Nephron progenitor cell (in vitro differentiated cells): ENCODE data around the gene ICOS.

Experiments used
- DNase-seq: peaks from one replicate; pipeline ENCODE4 v3.0.0; 2021
- H3K27ac Mint-ChIP-seq: 2 replicates; pipeline ENCODE4 v1.8.0; 2021; ENCODE audit warnings: mild to moderate bottlenecking, moderate library complexity, mixed read lengths
- H3K27me3 Mint-ChIP-seq: 2 replicates; pipeline ENCODE4 v1.8.0; 2021; ENCODE audit warnings: mild to moderate bottlenecking, low read depth, mixed read lengths; ENCODE audit not compliant: poor library complexity
- H3K36me3 Mint-ChIP-seq: 2 replicates; pipeline ENCODE4 v1.8.0; 2021; ENCODE audit warnings: low read depth, mixed read lengths
- H3K4me1 Mint-ChIP-seq: 2 replicates; pipeline ENCODE4 v1.8.0; 2021; ENCODE audit warnings: mixed read lengths
- H3K4me3 Mint-ChIP-seq: 2 replicates; pipeline ENCODE4 v1.8.0; 2021; ENCODE audit warnings: mild to moderate bottlenecking, moderate library complexity, mixed read lengths
- H3K9me3 Mint-ChIP-seq: 2 replicates; pipeline ENCODE4 v1.8.0; 2021; ENCODE audit warnings: mild to moderate bottlenecking, moderate library complexity, mixed read lengths
- CTCF ChIP-seq: fragments of 200-600 bp; sonication (generic); IDR thresholded peaks from 2 replicates; pipeline ENCODE4 v1.5.0; 2021; ENCODE audit warnings: antibody characterized with exemption

The ICOS gene

GRCh38 chr2:204008352-204008751 is 71.8 kb downstream of the ICOS start:
- no peaks in the 10 kb centered on the region for H3K9me3 Mint-ChIP-seq
- peaks cover 16% of the 10 kb centered on the region for H3K27me3 Mint-ChIP-seq
- H3K4me1 Mint-ChIP-seq, result peaks cover 5% of the 10 kb centered on the region
- no peak overlapping the region for H3K4me3 Mint-ChIP-seq
- no peak for TF ChIP-seq CTCF
- no peaks in the 10 kb centered on the region for H3K36me3 Mint-ChIP-seq
- DNase-seq, result no peak
- H3K27ac Mint-ChIP-seq, result no peak overlapping the region

GRCh38 chr2:204010628-204011560 is 74.3 kb downstream of the ICOS start:
- no peaks in the 10 kb centered on the region for H3K36me3 Mint-ChIP-seq
- peaks cover 16% of the 10 kb centered on the region for H3K27me3 Mint-ChIP-seq
- DNase-seq, result no peak
- H3K27ac Mint-ChIP-seq, result no peak overlapping the region
- H3K4me3 Mint-ChIP-seq, result no peak overlapping the region
- H3K4me1 Mint-ChIP-seq, result peaks cover 10% of the 10 kb centered on the region
- TF ChIP-seq CTCF, result no peak
- H3K9me3 Mint-ChIP-seq, result no peaks in the 10 kb centered on the region
